ENCODE results near the gene LRRFIP1.

DNA sequence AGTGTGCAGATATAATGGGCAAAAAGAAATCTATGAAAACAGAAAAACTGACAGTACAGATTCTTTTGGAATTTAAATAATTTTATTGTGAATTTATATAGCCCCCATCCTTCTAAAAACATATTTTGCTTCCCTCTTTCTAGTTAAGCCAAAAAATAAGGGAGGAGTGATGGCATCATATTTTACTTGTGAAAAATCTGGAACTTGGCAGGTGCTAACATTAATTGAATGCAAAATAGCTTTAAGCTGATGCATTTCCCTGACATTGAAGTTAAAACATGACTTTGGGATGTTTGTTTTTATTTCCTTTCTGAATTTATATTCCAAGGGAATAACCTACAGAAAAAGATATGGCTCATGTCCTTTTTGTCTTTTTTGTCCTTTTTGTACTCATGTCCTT lies 88.6 kb downstream of the LRRFIP1 start:
- TF ChIP-seq, protein P1, sequence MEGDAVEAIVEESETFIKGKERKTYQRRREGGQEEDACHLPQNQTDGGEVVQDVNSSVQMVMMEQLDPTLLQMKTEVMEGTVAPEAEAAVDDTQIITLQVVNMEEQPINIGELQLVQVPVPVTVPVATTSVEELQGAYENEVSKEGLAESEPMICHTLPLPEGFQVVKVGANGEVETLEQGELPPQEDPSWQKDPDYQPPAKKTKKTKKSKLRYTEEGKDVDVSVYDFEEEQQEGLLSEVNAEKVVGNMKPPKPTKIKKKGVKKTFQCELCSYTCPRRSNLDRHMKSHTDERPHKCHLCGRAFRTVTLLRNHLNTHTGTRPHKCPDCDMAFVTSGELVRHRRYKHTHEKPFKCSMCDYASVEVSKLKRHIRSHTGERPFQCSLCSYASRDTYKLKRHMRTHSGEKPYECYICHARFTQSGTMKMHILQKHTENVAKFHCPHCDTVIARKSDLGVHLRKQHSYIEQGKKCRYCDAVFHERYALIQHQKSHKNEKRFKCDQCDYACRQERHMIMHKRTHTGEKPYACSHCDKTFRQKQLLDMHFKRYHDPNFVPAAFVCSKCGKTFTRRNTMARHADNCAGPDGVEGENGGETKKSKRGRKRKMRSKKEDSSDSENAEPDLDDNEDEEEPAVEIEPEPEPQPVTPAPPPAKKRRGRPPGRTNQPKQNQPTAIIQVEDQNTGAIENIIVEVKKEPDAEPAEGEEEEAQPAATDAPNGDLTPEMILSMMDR (IDR thresholded peaks at IDR 0.05; ENCODE audit: low read depth, low read length, poor library complexity, severe bottlenecking): no peak
- no peak for TF ChIP-seq EZH2phosphoT487 (IDR thresholded peaks at IDR 0.05; ENCODE audit: borderline replicate concordance, low read length)
